ENCODE measurements around the gene UBE2E2. TPM values are rescaled to one million over a fixed set of nuclear protein-coding genes. Genes with fewer than 3 reads are reported as not detected.
A peak's percentile ranks its signal among the peaks of the same experiment; 100 is the strongest.

The UBE2E2 gene
- total RNA-seq, 1 donor from 2014 or later = 45.9 TPM

DNA sequence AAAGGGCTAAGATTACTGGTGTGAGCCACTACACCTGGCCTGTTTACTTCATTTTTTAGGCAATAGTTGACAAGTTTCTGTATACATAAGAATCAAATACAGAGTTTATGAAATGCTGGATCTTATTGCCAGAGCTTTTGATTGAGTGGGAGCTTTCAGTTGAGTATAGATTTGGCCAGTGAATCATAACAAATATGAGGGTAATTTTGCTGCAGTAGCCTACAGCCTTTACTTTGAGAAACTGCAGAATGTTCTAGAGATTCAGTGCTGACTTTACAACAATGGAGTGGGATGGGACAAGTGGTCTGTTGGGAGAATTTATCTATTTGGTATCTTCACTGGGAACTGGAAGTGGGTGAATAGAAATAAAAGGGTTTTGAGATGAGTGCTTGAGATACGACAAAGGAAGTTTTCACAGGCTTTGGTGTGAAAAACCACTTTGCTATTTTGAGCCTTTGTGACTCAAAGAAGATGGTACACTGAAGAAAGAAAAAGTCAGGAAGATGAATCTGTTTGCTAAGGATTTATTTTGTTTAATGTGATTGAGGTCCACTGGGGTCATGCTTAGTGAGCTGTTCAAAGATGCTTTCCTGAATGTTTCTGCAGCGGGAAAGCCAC lies 227.8 kb downstream of the UBE2E2 start:
- Histone ChIP-seq H3K4me1 (no peaks in the 10 kb centered on the region), H3K27me3 (no peaks in the 10 kb centered on the region), H3K36me3 (no peaks in the 10 kb centered on the region), H3K4me3 (no peak overlapping the region), H3K9me3 (no peaks in the 10 kb centered on the region), H3K27ac (no peak overlapping the region)
- DNase-seq (no peak), ATAC-seq (no peak)
- TF ChIP-seq, protein P1, sequence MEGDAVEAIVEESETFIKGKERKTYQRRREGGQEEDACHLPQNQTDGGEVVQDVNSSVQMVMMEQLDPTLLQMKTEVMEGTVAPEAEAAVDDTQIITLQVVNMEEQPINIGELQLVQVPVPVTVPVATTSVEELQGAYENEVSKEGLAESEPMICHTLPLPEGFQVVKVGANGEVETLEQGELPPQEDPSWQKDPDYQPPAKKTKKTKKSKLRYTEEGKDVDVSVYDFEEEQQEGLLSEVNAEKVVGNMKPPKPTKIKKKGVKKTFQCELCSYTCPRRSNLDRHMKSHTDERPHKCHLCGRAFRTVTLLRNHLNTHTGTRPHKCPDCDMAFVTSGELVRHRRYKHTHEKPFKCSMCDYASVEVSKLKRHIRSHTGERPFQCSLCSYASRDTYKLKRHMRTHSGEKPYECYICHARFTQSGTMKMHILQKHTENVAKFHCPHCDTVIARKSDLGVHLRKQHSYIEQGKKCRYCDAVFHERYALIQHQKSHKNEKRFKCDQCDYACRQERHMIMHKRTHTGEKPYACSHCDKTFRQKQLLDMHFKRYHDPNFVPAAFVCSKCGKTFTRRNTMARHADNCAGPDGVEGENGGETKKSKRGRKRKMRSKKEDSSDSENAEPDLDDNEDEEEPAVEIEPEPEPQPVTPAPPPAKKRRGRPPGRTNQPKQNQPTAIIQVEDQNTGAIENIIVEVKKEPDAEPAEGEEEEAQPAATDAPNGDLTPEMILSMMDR (IDR thresholded peaks at IDR 0.05) = no peak
- intact Hi-C loops (cut with DNase I) = no loop called here

DNA sequence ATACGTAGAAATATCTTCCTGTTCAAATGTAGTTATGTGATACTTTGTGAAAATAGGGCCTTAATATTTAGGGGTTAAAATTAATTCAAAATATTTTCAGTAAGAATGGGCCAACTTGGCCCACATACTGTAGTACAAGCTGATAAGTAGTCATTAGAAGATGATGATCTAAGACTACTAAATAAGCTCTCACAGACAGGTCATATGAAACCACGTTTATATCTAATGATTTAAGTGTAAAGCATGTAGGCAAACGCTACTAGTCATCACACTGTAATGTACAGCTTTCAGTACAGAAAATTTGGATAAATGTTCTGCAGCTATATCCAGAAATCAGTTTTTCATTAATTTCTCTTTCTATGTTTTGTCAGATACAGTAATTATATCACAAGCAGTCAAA lies 228.6 kb downstream of the UBE2E2 start:
- intact Hi-C loops (cut with DNase I) = no loop called here
- Histone ChIP-seq H3K9me3 (no peaks in the 10 kb centered on the region), H3K27me3 (no peaks in the 10 kb centered on the region), H3K4me1 (no peaks in the 10 kb centered on the region), H3K4me3 (no peak overlapping the region), H3K36me3 (no peaks in the 10 kb centered on the region), H3K27ac (no peak overlapping the region)
- no peak for DNase-seq
- no peak for ATAC-seq
- TF ChIP-seq, protein P1 (IDR thresholded peaks at IDR 0.05) = no peak

GRCh38 chr3:23435318-23435717 lies 232.2 kb downstream of the UBE2E2 start:
- intact Hi-C loops (cut with DNase I) = no loop called here
- DNase-seq (no peak), ATAC-seq (peak; percentile 58)
- Histone ChIP-seq H3K9me3 (no peaks in the 10 kb centered on the region), H3K27me3 (no peaks in the 10 kb centered on the region), H3K4me1 (no peaks in the 10 kb centered on the region), H3K27ac (no peak overlapping the region), H3K4me3 (no peak overlapping the region), H3K36me3 (no peaks in the 10 kb centered on the region)
- TF ChIP-seq, protein P1 (IDR thresholded peaks at IDR 0.05) = no peak

- DNase-seq = no peak
- H3K27ac ChIP-seq = no peak overlapping the region
- ATAC-seq = no peak
- H3K9me3 ChIP-seq = no peaks in the 10 kb centered on the region
- H3K4me3 ChIP-seq = no peak overlapping the region
- no peaks in the 10 kb centered on the region for H3K4me1 ChIP-seq
- TF ChIP-seq, protein P1 (IDR thresholded peaks at IDR 0.05) = no peak
- intact Hi-C loops (cut with DNase I) = no loop called here
- H3K27me3 ChIP-seq = no peaks in the 10 kb centered on the region
- no peaks in the 10 kb centered on the region for H3K36me3 ChIP-seq
Observed at GRCh38 chr3:23435904-23436303, 232.8 kb downstream of the UBE2E2 start.

DNA sequence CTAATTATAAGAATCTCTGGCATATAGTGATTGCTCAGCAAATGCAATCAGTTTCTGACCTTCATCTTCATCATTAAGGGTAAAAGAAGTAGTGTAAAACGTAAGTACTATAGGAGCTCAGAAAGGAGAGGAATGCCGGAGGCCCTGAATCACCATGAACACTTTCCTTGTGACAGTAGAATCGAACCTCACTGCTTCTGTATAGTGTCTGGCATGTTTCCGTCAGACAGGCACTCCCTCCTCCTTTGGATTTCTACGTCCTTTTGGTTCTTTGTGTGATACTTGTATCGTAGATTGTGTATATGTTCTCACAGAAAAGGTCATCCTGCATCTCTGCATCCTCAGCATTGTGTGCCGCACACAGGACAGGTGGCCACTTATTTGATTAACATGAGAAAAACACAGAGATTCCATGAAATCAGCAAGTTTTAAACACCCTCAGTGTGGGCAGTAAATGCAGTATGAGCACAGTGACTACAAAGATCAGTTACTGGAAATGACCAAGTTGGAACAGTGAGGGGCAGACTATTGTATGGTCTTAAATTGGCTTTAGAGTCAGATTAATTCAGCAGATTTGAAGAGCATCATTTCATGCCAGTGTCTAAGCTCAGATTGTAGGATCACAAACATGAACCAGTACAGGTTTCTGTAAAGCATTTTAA lies 234.5 kb downstream of the UBE2E2 start:
- Histone ChIP-seq H3K4me3 (no peak overlapping the region), H3K9me3 (no peaks in the 10 kb centered on the region), H3K27me3 (no peaks in the 10 kb centered on the region), H3K4me1 (no peaks in the 10 kb centered on the region), H3K27ac (no peak overlapping the region), H3K36me3 (no peaks in the 10 kb centered on the region)
- ATAC-seq (no peak), DNase-seq (no peak)
- intact Hi-C loops (cut with DNase I) = no loop called here
- TF ChIP-seq, protein P1 (IDR thresholded peaks at IDR 0.05) = no peak

Data from upper lobe of right lung (tissue), 1 donor.